A549 (cell line): ENCODE measurements around the gene MANEAL.
"Not testable (repeated sequence)": the region's sequence is repeated elsewhere in the genome, so short reads cannot be mapped to it uniquely, and the experiment has no call there.

Experiments
- CEBPB ChIP-seq, 2 experiments: fragments of >200 bp in 1 of 2; sonication (Bioruptor Twin) in 1 of 2; formaldehyde crosslinking in 1 of 2; IDR thresholded peaks; 2 replicates each; pipeline ENCODE4 v1.6.1; 2012 to 2016
- CTCF ChIP-seq: fragments of >200 bp; sonication (Bioruptor Twin); formaldehyde crosslinking; IDR thresholded peaks from 3 replicates; pipeline ENCODE4 v1.5.1; 2016
- ELK1 ChIP-seq: fragments of 150-350 bp; IDR thresholded peaks from 2 replicates; pipeline ENCODE4 v1.6.1; 2014; ENCODE audit warnings: low read depth, mild to moderate bottlenecking, low read length
- FOSB ChIP-seq: fragments of 250-450 bp; sonication (Bioruptor Pico); IDR thresholded peaks from 2 replicates; pipeline ENCODE4 v1.5.0; 2020; ENCODE audit warnings: mild to moderate bottlenecking, moderate library complexity
- KDM1A ChIP-seq: fragments of 200-600 bp; sonication (generic); IDR thresholded peaks from 2 replicates; pipeline ENCODE4 v1.6.1; 2016; ENCODE audit warnings: low read depth, mild to moderate bottlenecking
- POLR2A ChIP-seq: IDR thresholded peaks from 2 replicates; pipeline ENCODE4 v1.6.1; 2012; ENCODE audit warnings: mild to moderate bottlenecking, low read length
- RCOR1 ChIP-seq: fragments of 150-350 bp; IDR thresholded peaks from 2 replicates; pipeline ENCODE4 v1.6.1; 2014; ENCODE audit warnings: antibody characterized with exemption, low read length, low read depth
- USF2 ChIP-seq: fragments of 450-650 bp; IDR thresholded peaks from 2 replicates; pipeline ENCODE4 v1.6.1; 2014; ENCODE audit warnings: antibody characterized with exemption

- not testable (repeated sequence) for TF ChIP-seq RCOR1; CTCF; FOSB; POLR2A; CEBPB (IDR thresholded peaks at IDR 0.05); KDM1A; ELK1; USF2
Measured at GRCh38 chr1:37771440-37771839, 22.2 kb upstream of the MANEAL start.
